ENCODE measurements around the gene ATG2B.

Gene ATG2B

GRCh38 chr14:96303981-96304380 lies 59.2 kb downstream of the ATG2B start:
- Mint-ChIP-seq H3K9me3 (no peaks in the 10 kb centered on the region), H3K4me1 (no peaks in the 10 kb centered on the region), H3K27me3 (no peaks in the 10 kb centered on the region), H3K36me3 (peaks cover 52% of the 10 kb centered on the region), H3K4me3 (no peak overlapping the region), H3K27ac (no peak overlapping the region)
- ATAC-seq: no peak

DNA sequence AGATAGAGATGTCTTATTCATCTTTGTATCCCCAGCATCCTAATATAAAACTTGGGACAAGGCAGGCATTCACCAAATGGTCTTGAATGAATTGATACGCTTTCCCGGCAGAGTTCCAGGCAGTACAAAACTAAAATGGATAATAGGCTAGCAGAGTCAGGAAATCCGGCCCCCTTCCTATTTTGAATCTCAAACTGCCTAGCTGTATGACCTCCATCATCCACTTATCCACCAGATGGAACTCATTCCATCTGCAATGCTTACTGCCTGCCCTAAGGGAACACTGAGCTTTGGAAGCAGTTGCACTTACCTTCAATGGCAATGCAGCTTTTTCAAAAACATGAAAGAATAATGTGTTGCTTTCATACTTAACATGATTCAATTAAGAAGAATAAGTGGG lies 63.7 kb downstream of the ATG2B start:
- no peak overlapping the region for H3K4me3 Mint-ChIP-seq
- no peak for ATAC-seq
- H3K36me3 Mint-ChIP-seq: peaks cover 31% of the 10 kb centered on the region
- H3K27ac Mint-ChIP-seq: no peak overlapping the region
- no peaks in the 10 kb centered on the region for H3K27me3 Mint-ChIP-seq
- H3K9me3 Mint-ChIP-seq: no peaks in the 10 kb centered on the region
- no peaks in the 10 kb centered on the region for H3K4me1 Mint-ChIP-seq

DNA sequence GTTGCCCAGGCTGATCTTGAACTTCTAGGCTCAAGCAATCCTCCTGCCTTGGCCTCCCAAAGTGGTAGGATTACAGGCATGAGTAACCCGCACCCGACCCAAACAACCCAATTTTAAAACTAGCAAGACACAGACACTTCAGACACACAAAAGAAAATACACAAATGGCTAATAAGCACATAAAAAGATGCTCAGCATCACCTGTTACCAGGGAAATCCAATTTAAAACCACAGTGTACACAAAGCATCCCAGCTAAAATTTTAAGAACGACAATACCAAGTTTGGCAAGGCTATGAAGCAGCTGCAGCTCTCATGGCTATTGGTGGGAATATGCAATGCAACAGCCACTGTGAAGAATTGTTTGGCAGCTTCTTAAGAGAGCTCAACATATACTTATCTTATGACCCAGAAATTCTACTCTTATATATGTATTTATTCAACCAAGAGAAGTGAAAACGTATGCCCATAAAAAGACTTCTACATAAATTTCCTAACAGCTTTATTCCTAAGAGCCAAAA lies 65.1 kb downstream of the ATG2B start:
- H3K4me1 Mint-ChIP-seq: no peaks in the 10 kb centered on the region
- H3K9me3 Mint-ChIP-seq: no peaks in the 10 kb centered on the region
- H3K4me3 Mint-ChIP-seq: no peak overlapping the region
- H3K27me3 Mint-ChIP-seq: no peaks in the 10 kb centered on the region
- ATAC-seq: no peak
- no peak overlapping the region for H3K27ac Mint-ChIP-seq
- H3K36me3 Mint-ChIP-seq: peaks cover 37% of the 10 kb centered on the region

DNA sequence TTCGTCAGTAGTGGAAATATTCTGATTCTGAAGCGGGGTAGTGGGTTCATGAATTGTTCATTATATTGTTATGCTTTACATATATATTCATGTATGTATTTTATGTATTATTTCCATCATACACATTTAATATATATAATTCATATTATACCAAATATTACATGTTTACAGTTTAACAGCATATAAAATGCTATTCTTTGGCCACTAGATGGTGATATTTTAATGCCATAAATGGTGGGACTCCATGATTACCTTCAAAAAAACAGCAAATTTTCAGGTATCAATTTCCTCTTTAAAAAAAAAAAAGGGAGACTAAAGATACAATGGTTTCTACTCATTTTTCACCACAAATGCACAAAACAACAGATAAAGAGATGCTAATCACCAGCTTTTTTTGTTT lies 66.1 kb downstream of the ATG2B start:
- peaks cover 32% of the 10 kb centered on the region for H3K36me3 Mint-ChIP-seq
- H3K27me3 Mint-ChIP-seq: no peaks in the 10 kb centered on the region
- H3K27ac Mint-ChIP-seq: no peak overlapping the region
- H3K9me3 Mint-ChIP-seq: no peaks in the 10 kb centered on the region
- H3K4me3 Mint-ChIP-seq: no peak overlapping the region
- no peaks in the 10 kb centered on the region for H3K4me1 Mint-ChIP-seq
- no peak for ATAC-seq

DNA sequence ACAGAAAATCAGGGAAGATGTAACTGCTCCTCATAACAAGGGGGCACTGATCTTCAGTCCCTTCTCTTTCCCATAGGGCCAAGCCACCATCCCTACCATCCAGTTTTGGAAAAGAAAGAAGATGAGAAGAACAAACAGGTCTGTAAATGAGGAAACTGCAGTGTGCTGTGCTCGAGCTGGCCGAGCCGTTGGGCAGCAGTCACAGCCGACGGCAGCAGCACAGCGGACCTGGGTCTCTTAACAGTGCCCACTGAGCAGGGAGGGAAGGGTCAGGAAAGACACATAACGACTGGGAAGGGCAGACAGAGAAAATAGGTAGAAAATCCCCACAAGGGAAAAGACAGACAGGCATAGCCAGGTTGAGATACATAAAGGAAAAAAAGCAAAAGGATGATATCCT lies 68.9 kb downstream of the ATG2B start:
- ATAC-seq: no peak
- no peak overlapping the region for H3K4me3 Mint-ChIP-seq
- H3K27me3 Mint-ChIP-seq: no peaks in the 10 kb centered on the region
- H3K36me3 Mint-ChIP-seq: peaks cover 32% of the 10 kb centered on the region
- H3K27ac Mint-ChIP-seq: no peak overlapping the region
- no peaks in the 10 kb centered on the region for H3K9me3 Mint-ChIP-seq
- no peaks in the 10 kb centered on the region for H3K4me1 Mint-ChIP-seq

DNA sequence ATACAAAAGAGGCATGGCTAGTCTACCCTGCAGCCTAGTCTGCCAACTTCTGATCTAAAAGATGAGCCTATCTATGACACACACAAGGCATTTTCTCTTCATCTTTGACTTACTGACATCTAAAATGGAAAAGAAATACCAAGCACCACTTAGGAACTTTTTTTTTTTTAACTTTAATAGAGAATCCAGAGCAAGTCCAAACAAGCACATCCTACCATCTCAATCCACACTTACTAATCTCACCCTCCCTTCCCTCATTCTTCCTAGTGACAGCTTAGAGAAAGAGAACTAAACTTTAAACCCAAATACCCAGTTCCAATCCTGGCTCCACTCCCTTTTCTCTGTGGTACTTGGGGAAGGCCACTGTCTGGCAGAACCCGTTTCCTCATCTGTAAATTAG lies 75.3 kb downstream of the ATG2B start:
- Mint-ChIP-seq H3K4me1 (no peaks in the 10 kb centered on the region), H3K9me3 (no peaks in the 10 kb centered on the region), H3K27me3 (no peaks in the 10 kb centered on the region), H3K36me3 (peaks cover 64% of the 10 kb centered on the region), H3K4me3 (no peak overlapping the region), H3K27ac (no peak overlapping the region)
- no peak for ATAC-seq

GRCh38 chr14:96286251-96286650 lies 76.9 kb downstream of the ATG2B start:
- ATAC-seq: no peak
- Mint-ChIP-seq H3K27ac (no peak overlapping the region), H3K27me3 (no peaks in the 10 kb centered on the region), H3K9me3 (no peaks in the 10 kb centered on the region), H3K4me3 (no peak overlapping the region), H3K36me3 (peaks cover 65% of the 10 kb centered on the region), H3K4me1 (no peaks in the 10 kb centered on the region)

DNA sequence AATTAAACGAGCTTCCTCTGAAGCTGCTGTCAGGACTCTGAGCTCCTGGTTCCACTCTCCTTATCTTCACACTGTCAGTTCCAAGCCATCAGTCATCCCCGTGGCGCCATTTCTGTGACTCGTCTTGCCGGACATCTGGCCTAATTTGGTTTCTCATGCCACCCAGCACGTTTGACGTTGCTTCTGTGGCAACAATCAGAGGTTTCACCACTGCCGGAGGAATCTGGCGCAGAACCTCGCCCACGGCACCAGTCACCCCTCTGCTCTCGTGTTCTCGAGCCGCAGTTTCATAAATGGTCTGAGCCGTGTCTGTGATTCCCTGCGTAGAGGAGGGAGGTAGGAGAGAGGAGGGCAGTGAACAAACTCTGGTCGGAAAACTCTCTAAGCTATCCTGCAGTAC lies 77.5 kb downstream of the ATG2B start:
- Mint-ChIP-seq H3K4me3 (no peak overlapping the region), H3K9me3 (no peaks in the 10 kb centered on the region), H3K36me3 (peaks cover 65% of the 10 kb centered on the region), H3K27me3 (no peaks in the 10 kb centered on the region), H3K27ac (peak overlapping the region; percentile 44), H3K4me1 (no peaks in the 10 kb centered on the region)
- ATAC-seq: no peak

GRCh38 chr14:96284430-96284829 lies 78.7 kb downstream of the ATG2B start:
- no peak for ATAC-seq
- Mint-ChIP-seq H3K27ac (no peak overlapping the region), H3K4me3 (no peak overlapping the region), H3K27me3 (no peaks in the 10 kb centered on the region), H3K4me1 (no peaks in the 10 kb centered on the region), H3K36me3 (peaks cover 63% of the 10 kb centered on the region), H3K9me3 (peaks cover under 1% of the 10 kb centered on the region)

GRCh38 chr14:96284008-96284407 lies 79.1 kb downstream of the ATG2B start:
- Mint-ChIP-seq H3K4me3 (no peak overlapping the region), H3K4me1 (no peaks in the 10 kb centered on the region), H3K36me3 (peaks cover 63% of the 10 kb centered on the region), H3K27ac (no peak overlapping the region), H3K9me3 (peaks cover 4% of the 10 kb centered on the region), H3K27me3 (no peaks in the 10 kb centered on the region)
- ATAC-seq: no peak

DNA sequence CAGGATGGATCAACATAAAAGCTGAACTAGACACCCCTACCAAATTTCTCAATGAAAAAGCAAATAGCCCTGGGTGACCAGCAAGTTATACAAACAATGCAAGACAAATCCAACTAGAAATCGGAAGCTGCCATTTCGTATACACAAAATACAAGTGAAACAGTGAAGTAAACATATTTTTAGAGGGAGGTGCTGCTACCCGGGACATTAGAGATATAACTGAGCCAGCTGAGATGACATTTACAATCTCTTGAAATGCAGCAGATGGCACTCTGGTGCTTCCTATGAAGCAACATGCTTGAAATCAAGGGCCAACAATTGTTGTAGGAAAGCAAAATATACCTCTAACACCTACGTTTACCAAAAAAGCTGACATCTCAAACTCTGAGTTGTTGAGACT lies 81.7 kb downstream of the ATG2B start:
- H3K9me3 Mint-ChIP-seq: peaks cover 7% of the 10 kb centered on the region
- no peak overlapping the region for H3K4me3 Mint-ChIP-seq
- ATAC-seq: no peak
- H3K4me1 Mint-ChIP-seq: no peaks in the 10 kb centered on the region
- no peak overlapping the region for H3K27ac Mint-ChIP-seq
- no peaks in the 10 kb centered on the region for H3K27me3 Mint-ChIP-seq
- H3K36me3 Mint-ChIP-seq: peaks cover 41% of the 10 kb centered on the region

GRCh38 chr14:96280104-96280503 lies 83.0 kb downstream of the ATG2B start:
- Mint-ChIP-seq H3K27me3 (no peaks in the 10 kb centered on the region), H3K36me3 (peaks cover 32% of the 10 kb centered on the region), H3K9me3 (peaks cover 7% of the 10 kb centered on the region), H3K4me3 (no peak overlapping the region), H3K27ac (no peak overlapping the region), H3K4me1 (no peaks in the 10 kb centered on the region)
- no peak for ATAC-seq

- H3K4me1 Mint-ChIP-seq: no peaks in the 10 kb centered on the region
- H3K9me3 Mint-ChIP-seq: peaks cover 7% of the 10 kb centered on the region
- peaks cover 27% of the 10 kb centered on the region for H3K36me3 Mint-ChIP-seq
- H3K4me3 Mint-ChIP-seq: no peak overlapping the region
- no peaks in the 10 kb centered on the region for H3K27me3 Mint-ChIP-seq
- no peak overlapping the region for H3K27ac Mint-ChIP-seq
- no peak for ATAC-seq
Observed at GRCh38 chr14:96279564-96279963, 83.6 kb downstream of the ATG2B start.

GRCh38 chr14:96277890-96278289 lies 85.3 kb downstream of the ATG2B start:
- H3K27me3 Mint-ChIP-seq: no peaks in the 10 kb centered on the region
- H3K4me1 Mint-ChIP-seq: no peaks in the 10 kb centered on the region
- no peak overlapping the region for H3K27ac Mint-ChIP-seq
- H3K36me3 Mint-ChIP-seq: peaks cover 14% of the 10 kb centered on the region
- peaks cover 7% of the 10 kb centered on the region for H3K9me3 Mint-ChIP-seq
- no peak overlapping the region for H3K4me3 Mint-ChIP-seq
- ATAC-seq: no peak

- no peak overlapping the region for H3K4me3 Mint-ChIP-seq
- peaks cover 7% of the 10 kb centered on the region for H3K9me3 Mint-ChIP-seq
- H3K36me3 Mint-ChIP-seq: peaks cover 13% of the 10 kb centered on the region
- no peaks in the 10 kb centered on the region for H3K4me1 Mint-ChIP-seq
- ATAC-seq: no peak
- H3K27me3 Mint-ChIP-seq: no peaks in the 10 kb centered on the region
- H3K27ac Mint-ChIP-seq: no peak overlapping the region
Observed at GRCh38 chr14:96275177-96276112, 87.7 kb downstream of the ATG2B start.

DNA sequence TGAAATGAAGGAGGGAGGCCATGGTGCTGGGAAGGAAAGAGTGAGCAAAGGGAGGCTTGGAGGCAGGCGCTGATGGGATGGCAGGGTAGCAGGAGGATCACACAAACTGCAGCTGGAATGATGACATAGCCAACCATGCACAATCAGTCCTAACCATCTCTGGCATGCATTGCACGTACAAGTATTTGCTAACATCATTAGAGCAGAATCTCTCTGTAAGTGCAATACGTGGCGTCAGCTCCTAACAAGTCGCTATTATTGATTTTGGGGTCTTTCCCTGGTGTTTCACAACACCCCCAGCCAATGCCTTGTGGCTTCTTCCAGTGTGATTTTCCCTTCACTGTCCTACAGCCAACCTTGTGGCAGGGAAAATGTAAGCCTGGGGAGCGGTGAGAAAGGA lies 88.6 kb downstream of the ATG2B start:
- peaks cover 6% of the 10 kb centered on the region for H3K36me3 Mint-ChIP-seq
- peaks cover 7% of the 10 kb centered on the region for H3K9me3 Mint-ChIP-seq
- ATAC-seq: no peak
- no peak overlapping the region for H3K4me3 Mint-ChIP-seq
- H3K27me3 Mint-ChIP-seq: no peaks in the 10 kb centered on the region
- no peak overlapping the region for H3K27ac Mint-ChIP-seq
- no peaks in the 10 kb centered on the region for H3K4me1 Mint-ChIP-seq

Measured in stimulated activated memory B cell treated with anti-CD40 and anti-IgM and Interleukin-4, amounts not matched to agents 10 μg/mL and 1 μg/mL and 100 μg/mL, for 72 hours (primary cell).